ENCODE results near the gene TMEM215. TPM values are rescaled to one million over a fixed set of nuclear protein-coding genes. Genes with fewer than 3 reads are reported as not detected.

The TMEM215 gene
- polyA plus RNA-seq, 2 of the 4 experiments (the other 2 are of a cell fraction): 0.03 TPM; not detected in 1

Small RNA genes lying within 50 kb of the gene (small RNA-seq; reads per million reads assigned to genes)
- 0 reads per million in 6 experiments for gene RF00019

Other genes with a start within 250 kb of the TMEM215 start
- 10.8 and 12.4 TPM in 2 replicates for gene SMIM27, start 231.2 kb upstream of the TMEM215 start, polyA plus RNA-seq (2011; rRNA removed)
- gene SMIM27, start 231.2 kb upstream of the TMEM215 start, polyA plus RNA-seq (2017; fragmentation: RNase III; extraction: RNeasy Plus Mini Kit Qiagen cat#74134 plus additional on column Dnase treatment): 21.1 to 22.9 TPM (median 21.7 TPM) in 3 replicates
- gene TOPORS, start 231.0 kb upstream of the TMEM215 start, polyA plus RNA-seq (2011; rRNA removed): 18.8 and 22.2 TPM in 2 replicates
- gene TOPORS, start 231.0 kb upstream of the TMEM215 start, polyA plus RNA-seq (2017; fragmentation: RNase III; extraction: RNeasy Plus Mini Kit Qiagen cat#74134 plus additional on column Dnase treatment): 15.2 to 19.3 TPM (median 18.2 TPM) in 3 replicates
- gene NDUFB6, start 210.4 kb upstream of the TMEM215 start, polyA plus RNA-seq (2011; rRNA removed): 64.6 and 91.0 TPM in 2 replicates
- 158 to 176 TPM (median 166 TPM) in 3 replicates for gene NDUFB6, start 210.4 kb upstream of the TMEM215 start, polyA plus RNA-seq (2017; fragmentation: RNase III; extraction: RNeasy Plus Mini Kit Qiagen cat#74134 plus additional on column Dnase treatment)
- 0.03 and 0.04 TPM in 2 replicates for gene TAF1L, start 147.9 kb upstream of the TMEM215 start, polyA plus RNA-seq (2011; rRNA removed)
- gene TAF1L, start 147.9 kb upstream of the TMEM215 start, polyA plus RNA-seq (2017; fragmentation: RNase III; extraction: RNeasy Plus Mini Kit Qiagen cat#74134 plus additional on column Dnase treatment): 0.01 TPM in 1 of 3 replicates, not detected in the others
- 51.1 and 69.6 TPM in 2 replicates for gene APTX, start 218.1 kb downstream of the TMEM215 start, polyA plus RNA-seq (2011; rRNA removed)
- gene APTX, start 218.1 kb downstream of the TMEM215 start, polyA plus RNA-seq (2017; fragmentation: RNase III; extraction: RNeasy Plus Mini Kit Qiagen cat#74134 plus additional on column Dnase treatment): 47.0 to 54.1 TPM (median 47.7 TPM) in 3 replicates
- gene DNAJA1, start 241.7 kb downstream of the TMEM215 start, polyA plus RNA-seq (2011; rRNA removed): 241 and 258 TPM in 2 replicates
- 357 to 421 TPM (median 410 TPM) in 3 replicates for gene DNAJA1, start 241.7 kb downstream of the TMEM215 start, polyA plus RNA-seq (2017; fragmentation: RNase III; extraction: RNeasy Plus Mini Kit Qiagen cat#74134 plus additional on column Dnase treatment)